ENCODE data around the gene RFK. TPM values are rescaled to one million over a fixed set of nuclear protein-coding genes. Genes with fewer than 3 reads are reported as not detected.

RFK gene
- total and polyA plus RNA-seq, 9 of the 15 experiments (the other 6 are each of a cell fraction or from before 2014, with no cell fraction given), result 3.8 to 51.1 (median 14.8) TPM

GRCh38 chr9:76359365-76359764, 34.9 kb downstream of the RFK start (continued):
- peak in 1 of 2 experiments; percentile 51 for TF ChIP-seq AFF1 (IDR thresholded peaks at IDR 0.05; ENCODE audit: low read depth in 1 of 2, partially characterized antibody in 2 of 2)
- TF ChIP-seq ZNF140 (CRISPR knock-in tag; IDR thresholded peaks at IDR 0.05), result no peak
- no peak for TF ChIP-seq CBX1 (IDR thresholded peaks at IDR 0.05; ENCODE audit: low read depth)
- TF ChIP-seq CC2D1A (IDR thresholded peaks at IDR 0.05), result peak; percentile 73; the same call in 1 of the 2 replicates
- no peak for TF ChIP-seq SRSF3 (IDR thresholded peaks at IDR 0.05; ENCODE audit: insufficient read depth, low read length)
- TF ChIP-seq ZNF644 (tag; IDR thresholded peaks at IDR 0.05; ENCODE audit: low read depth), result no peak
- TF ChIP-seq E2F4 (CRISPR knock-in tag; IDR thresholded peaks at IDR 0.05; ENCODE audit: low read depth), result no peak
- TF ChIP-seq ZNF398 (CRISPR knock-in tag; IDR thresholded peaks at IDR 0.05), result no peak
- no peak for TF ChIP-seq PHF21A (IDR thresholded peaks at IDR 0.05; ENCODE audit: borderline replicate concordance, low read depth)
- no peak for TF ChIP-seq HSF4 (CRISPR knock-in tag; IDR thresholded peaks at IDR 0.05; ENCODE audit: borderline replicate concordance)
- peak; percentile 59; the same call in 1 of the 2 replicates for TF ChIP-seq DMBX1 (CRISPR knock-in tag; IDR thresholded peaks at IDR 0.05; ENCODE audit: borderline replicate concordance)
- TF ChIP-seq MBD2 (IDR thresholded peaks at IDR 0.05; ENCODE audit: borderline replicate concordance, low read depth), result peak; percentile 37; the same call in 1 of the 2 replicates
- TF ChIP-seq ZNF609 (CRISPR knock-in tag; IDR thresholded peaks at IDR 0.05; ENCODE audit: borderline replicate concordance), result no peak
- TF ChIP-seq ESRRB (CRISPR knock-in tag; IDR thresholded peaks at IDR 0.05; ENCODE audit: borderline replicate concordance), result no peak
- TF ChIP-seq NEUROD1 (IDR thresholded peaks at IDR 0.05; ENCODE audit: borderline replicate concordance, low read depth, low read length, partially characterized antibody), result peak; percentile 57
- TF ChIP-seq ARID1B (IDR thresholded peaks at IDR 0.05), result peak; percentile 97
